Body of pancreas (tissue), 4 donors: ENCODE measurements around the gene RASGRF2. TPM values are rescaled to one million over a fixed set of nuclear protein-coding genes. Genes with fewer than 3 reads are reported as not detected.

Source experiments
- ATAC-seq: fragments of 150-250 bp; one replicate; pipeline ENCODE4 v1.9.1; 2016
- DNase-seq, 4 donors: peaks; one replicate each; pipeline ENCODE4 v3.0.0-alpha.2; 2019
- H3K27ac ChIP-seq, 4 donors: fragments of 200-600 bp; sonication (generic); 1 replicate in 3 of 4; 2 replicates in 1 of 4; pipeline versions ENCODE4 v1.5.1 to v1.6.1; 2016 to 2019; ENCODE audit warnings: mild to moderate bottlenecking in 1 of 4, mixed read lengths in 1 of 4, moderate library complexity in 1 of 4
- H3K27me3 ChIP-seq, 2 donors: fragments of 200-600 bp; sonication (generic); one replicate each; pipeline ENCODE4 v1.6.0; 2016; ENCODE audit warnings: mild to moderate bottlenecking in 1 of 2
- H3K36me3 ChIP-seq, 2 donors: fragments of 200-600 bp; sonication (generic); replicated peaks in 1 of 2; 2 replicates each; pipeline ENCODE4 v1.5.1; 2016; ENCODE audit warnings: low read depth in 2 of 2; ENCODE audit not compliant: insufficient read depth in 1 of 2
- H3K4me1 ChIP-seq: fragments of 200-600 bp; sonication (generic); one replicate; pipeline ENCODE4 v1.6.0; 2016
- H3K4me3 ChIP-seq, 2 donors: fragments of 200-600 bp; sonication (generic); 1 replicate in 1 of 2; 2 replicates in 1 of 2; pipeline ENCODE4 v1.5.1; 2016 to 2019
- H3K9me3 ChIP-seq, 3 donors: fragments of 200-600 bp; sonication (generic); 1 replicate in 2 of 3; 2 replicates in 1 of 3; pipeline ENCODE4 v1.5.1; 2016
- CTCF ChIP-seq, 7 experiments: fragments of 450-650 bp in 4 of 7; fragments of 200-600 bp in 3 of 7; sonication (generic) in 3 of 7; IDR thresholded peaks; one replicate each; pipeline ENCODE4 v1.5.1; 2016 to 2019; ENCODE audit warnings: antibody characterized with exemption in 7 of 7
- POLR2A ChIP-seq, 3 donors: fragments of 450-650 bp; IDR thresholded peaks; one replicate each; pipeline ENCODE4 v1.6.1; 2016; ENCODE audit warnings: antibody characterized with exemption in 3 of 3, mild to moderate bottlenecking in 2 of 3
- WGBS, 2 donors: methylation state at CpG; one replicate each; pipeline ENCODE4 v1.1.5; 2017; 5-methylcytosine and 5-hydroxymethylcytosine counted together
- intact Hi-C: fragments of 100-400 bp; cut with DNase I; formaldehyde crosslinking; loops from one replicate; pipeline ENCODE4 v1.15.1; 2023
- total RNA-seq, 2 donors: library from RNA; depleted of rRNA; stranded (reverse); fragments of >200 nt; gene quantifications; one replicate each; pipeline ENCODE4 v1.1.0, GENCODE V29; 2016

The RASGRF2 gene
- total RNA-seq, 2 donors from 2014 or later: 1.6 to 3.6 TPM

GRCh38 chr5:81154725-81155124 lies 194.6 kb downstream of the RASGRF2 start:
- no peak for ATAC-seq
- TF ChIP-seq POLR2A (IDR thresholded peaks at IDR 0.05): no peak
- no peak for TF ChIP-seq CTCF (IDR thresholded peaks at IDR 0.05)
- H3K4me3 ChIP-seq: no peak overlapping the region
- no peaks in the 10 kb centered on the region for H3K27me3 ChIP-seq
- intact Hi-C loops: no loop called here
- no peak overlapping the region for H3K27ac ChIP-seq
- no peaks in the 10 kb centered on the region for H3K36me3 ChIP-seq
- H3K9me3 ChIP-seq: no peaks in the 10 kb centered on the region
- no peak for DNase-seq
- H3K4me1 ChIP-seq: no peaks in the 10 kb centered on the region

DNA sequence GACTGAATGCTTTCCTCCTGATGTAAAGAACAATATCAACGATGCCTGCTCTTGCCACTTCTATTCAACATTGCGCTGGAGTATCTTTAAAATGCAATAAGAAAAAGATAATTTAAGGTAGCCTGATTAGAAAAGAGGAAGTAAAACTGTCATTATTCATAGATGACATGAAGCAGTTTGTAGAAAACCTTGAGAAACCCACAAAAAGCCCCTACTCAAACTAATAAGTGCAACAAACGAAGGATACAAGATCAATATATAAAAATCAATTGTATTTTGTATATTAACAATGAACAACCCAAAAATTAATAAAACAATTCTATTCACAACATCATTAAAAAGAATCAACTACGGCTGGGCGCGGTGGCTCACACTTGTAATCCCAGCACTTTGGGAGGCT lies 196.6 kb downstream of the RASGRF2 start:
- DNase-seq (no peak), ATAC-seq (no peak)
- no peaks in the 10 kb centered on the region for H3K4me1 ChIP-seq
- no peaks in the 10 kb centered on the region for H3K36me3 ChIP-seq
- 82 to 86% methylated on average over 6 of the region's 6 CpGs for WGBS, 2 donors
- intact Hi-C loops: no loop called here
- H3K27me3 ChIP-seq: no peaks in the 10 kb centered on the region
- no peaks in the 10 kb centered on the region for H3K9me3 ChIP-seq
- TF ChIP-seq POLR2A (IDR thresholded peaks at IDR 0.05) (no peak), CTCF (IDR thresholded peaks at IDR 0.05) (no peak)
- H3K4me3 ChIP-seq: no peak overlapping the region
- H3K27ac ChIP-seq: no peak overlapping the region

GRCh38 chr5:81161012-81161601 lies 200.9 kb downstream of the RASGRF2 start:
- 56 to 60% methylated on average over 5 of the region's 5 CpGs for WGBS, 2 donors
- Histone ChIP-seq H3K4me1 (no peaks in the 10 kb centered on the region), H3K27me3 (no peaks in the 10 kb centered on the region), H3K27ac (no peak overlapping the region), H3K36me3 (no peaks in the 10 kb centered on the region), H3K4me3 (no peak overlapping the region), H3K9me3 (no peaks in the 10 kb centered on the region)
- intact Hi-C loops: no loop called here
- TF ChIP-seq CTCF (IDR thresholded peaks at IDR 0.05): no peak
- no peak for ATAC-seq
- DNase-seq: no peak

DNA sequence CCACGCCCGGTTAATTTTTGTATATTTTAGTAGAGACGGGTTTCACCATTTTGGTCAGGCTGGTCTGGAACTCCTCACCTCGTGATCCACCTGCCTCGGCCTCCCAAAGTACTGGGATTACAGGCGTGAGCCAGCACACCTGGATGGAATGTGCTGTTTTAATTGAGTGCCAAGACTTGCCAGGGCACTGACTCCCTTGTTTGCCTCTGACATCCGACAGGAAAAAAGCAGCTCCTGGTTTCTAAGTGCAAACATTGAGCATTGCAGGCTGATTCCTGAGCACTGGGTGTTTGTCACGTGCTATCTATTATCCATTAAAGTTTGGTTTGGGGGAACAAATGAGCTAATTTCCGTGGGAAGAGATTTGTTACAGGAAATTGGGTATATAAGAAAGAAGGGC lies 202.3 kb downstream of the RASGRF2 start:
- no peak for TF ChIP-seq CTCF (IDR thresholded peaks at IDR 0.05)
- no peak for TF ChIP-seq POLR2A (IDR thresholded peaks at IDR 0.05)
- no peak for DNase-seq
- WGBS, 2 donors: 46 to 53% methylated on average over 9 of the region's 9 CpGs
- no peaks in the 10 kb centered on the region for H3K9me3 ChIP-seq
- no peaks in the 10 kb centered on the region for H3K4me1 ChIP-seq
- H3K36me3 ChIP-seq: no peaks in the 10 kb centered on the region
- H3K4me3 ChIP-seq: no peak overlapping the region
- ATAC-seq: no peak
- no peak overlapping the region for H3K27ac ChIP-seq
- intact Hi-C loops: no loop called here
- no peaks in the 10 kb centered on the region for H3K27me3 ChIP-seq

- no peak for TF ChIP-seq POLR2A (IDR thresholded peaks at IDR 0.05)
- TF ChIP-seq CTCF (IDR thresholded peaks at IDR 0.05): no peak
- 72 to 74% methylated on average over 3 of the region's 3 CpGs for WGBS, 2 donors
- Histone ChIP-seq H3K27me3 (no peaks in the 10 kb centered on the region), H3K9me3 (no peaks in the 10 kb centered on the region), H3K36me3 (no peaks in the 10 kb centered on the region), H3K4me1 (no peaks in the 10 kb centered on the region), H3K4me3 (no peak overlapping the region), H3K27ac (no peak overlapping the region)
- no peak for ATAC-seq
- DNase-seq: no peak
- intact Hi-C loops: no loop called here
These were observed 203.5 kb downstream of the RASGRF2 start for GRCh38 chr5:81163651-81164050.
